A549 (cell line): ENCODE data around the gene RYR1. TPM values are rescaled to one million over a fixed set of nuclear protein-coding genes. Genes with fewer than 3 reads are reported as not detected.

Experiments
- BHLHE40 ChIP-seq: IDR thresholded peaks from 2 replicates; pipeline ENCODE4 v1.6.1; 2012; ENCODE audit warnings: low read depth, low read length, inconsistent platforms
- MAX ChIP-seq: IDR thresholded peaks from 2 replicates; pipeline ENCODE4 v1.6.1; 2012
- MAZ ChIP-seq: fragments of 150-350 bp; IDR thresholded peaks from 2 replicates; pipeline ENCODE4 v1.6.1; 2014; ENCODE audit warnings: antibody characterized with exemption, low read depth, low read length, borderline replicate concordance
- polyA plus RNA-seq, 4 experiments: library from polyadenylated mRNA; depleted of rRNA in 3 of 4; stranded (reverse); fragments of >200 nt; fragmentation: RNase III in 1 of 4; extraction: RNeasy Plus Mini Kit Qiagen cat#74134 plus additional on column Dnase treatment in 1 of 4; gene quantifications; 2 replicates in 3 of 4; 3 replicates in 1 of 4; pipeline ENCODE4 v1.2.3, GENCODE V29; 2011 to 2017

Gene RYR1
- polyA plus RNA-seq, 2 of the 4 experiments (the other 2 are of a cell fraction) = 1.4 to 3.1 TPM

DNA sequence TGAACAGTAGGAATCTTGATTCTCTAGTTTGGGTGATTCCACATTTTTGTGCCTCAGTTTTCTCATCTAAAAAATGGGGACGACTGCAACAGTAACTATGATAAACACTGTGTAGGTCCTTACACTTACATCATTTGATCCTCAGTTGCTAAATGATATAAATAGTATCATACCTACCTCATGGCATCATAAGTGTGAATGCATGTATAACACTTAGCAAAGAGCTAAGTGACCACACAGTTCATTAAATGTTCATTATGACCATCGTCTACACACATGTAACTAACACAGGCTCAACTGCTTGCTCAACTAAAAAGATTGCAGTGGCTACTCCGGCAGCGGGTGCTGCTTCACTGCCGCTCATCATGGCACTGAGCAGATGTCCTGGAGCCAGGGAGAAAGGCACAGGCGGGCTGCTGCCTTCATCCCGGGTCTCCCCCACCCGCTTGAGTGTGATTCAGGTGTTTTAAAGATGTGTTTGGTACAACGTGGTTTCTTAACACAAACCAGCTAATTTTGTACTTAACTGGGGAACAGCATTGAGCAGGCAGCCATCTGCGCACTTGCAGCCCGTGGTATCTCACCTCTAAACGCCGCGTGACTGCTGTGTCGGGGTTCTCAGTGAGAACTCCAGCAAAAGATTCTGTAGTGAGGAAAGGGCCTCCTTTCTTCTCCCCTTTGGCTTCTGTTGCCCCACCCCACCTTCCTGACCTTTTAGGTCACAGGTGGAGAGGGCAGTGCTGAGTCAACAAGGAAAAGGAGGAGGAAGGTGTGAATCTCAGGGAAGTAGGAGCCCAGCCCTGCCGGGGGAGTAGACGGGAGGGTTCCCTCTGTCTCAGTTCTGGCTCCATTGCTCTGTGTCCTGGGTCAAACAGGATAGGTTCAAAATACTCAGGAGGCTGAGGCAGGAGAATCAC is 202.2 kb downstream of the RYR1 start (continued):
- TF ChIP-seq MAX (0 out of 2 replicates have a peak, but pooled peaks have one; percentile 22), BHLHE40 (no peak), MAZ (no peak)
- TF ChIP-seq, all 56 proteins: peak for 3

Other genes starting within 250 kb of the RYR1 start
- 1.3 and 2.1 TPM in 2 replicates for gene DPF1, start 209.5 kb upstream of the RYR1 start, polyA plus RNA-seq (2011; rRNA removed)
- 4.4 to 6.8 TPM (median 5.3 TPM) in 3 replicates for gene DPF1, start 209.5 kb upstream of the RYR1 start, polyA plus RNA-seq (2017; fragmentation: RNase III; extraction: RNeasy Plus Mini Kit Qiagen cat#74134 plus additional on column Dnase treatment)
- gene PPP1R14A, start 177.3 kb upstream of the RYR1 start, polyA plus RNA-seq (2011; rRNA removed) = 14.6 and 30.5 TPM in 2 replicates
- 88.6 to 99.6 TPM (median 99.5 TPM) in 3 replicates for gene PPP1R14A, start 177.3 kb upstream of the RYR1 start, polyA plus RNA-seq (2017; fragmentation: RNase III; extraction: RNeasy Plus Mini Kit Qiagen cat#74134 plus additional on column Dnase treatment)
- gene SPINT2, start 169.1 kb upstream of the RYR1 start, polyA plus RNA-seq (2011; rRNA removed) = 343 and 425 TPM in 2 replicates
- gene SPINT2, start 169.1 kb upstream of the RYR1 start, polyA plus RNA-seq (2017; fragmentation: RNase III; extraction: RNeasy Plus Mini Kit Qiagen cat#74134 plus additional on column Dnase treatment) = 244 to 296 TPM (median 291 TPM) in 3 replicates
- 197 and 302 TPM in 2 replicates for gene C19orf33, start 129.4 kb upstream of the RYR1 start, polyA plus RNA-seq (2011; rRNA removed)
- gene C19orf33, start 129.4 kb upstream of the RYR1 start, polyA plus RNA-seq (2017; fragmentation: RNase III; extraction: RNeasy Plus Mini Kit Qiagen cat#74134 plus additional on column Dnase treatment) = 487 to 531 TPM (median 489 TPM) in 3 replicates
- 75.5 and 88.1 TPM in 2 replicates for gene YIF1B, start 117.7 kb upstream of the RYR1 start, polyA plus RNA-seq (2011; rRNA removed)
- 87.5 to 104 TPM (median 100 TPM) in 3 replicates for gene YIF1B, start 117.7 kb upstream of the RYR1 start, polyA plus RNA-seq (2017; fragmentation: RNase III; extraction: RNeasy Plus Mini Kit Qiagen cat#74134 plus additional on column Dnase treatment)
- 2.8 and 3.8 TPM in 2 replicates for gene KCNK6, start 113.8 kb upstream of the RYR1 start, polyA plus RNA-seq (2011; rRNA removed)
- 2.4 to 2.8 TPM (median 2.4 TPM) in 3 replicates for gene KCNK6, start 113.8 kb upstream of the RYR1 start, polyA plus RNA-seq (2017; fragmentation: RNase III; extraction: RNeasy Plus Mini Kit Qiagen cat#74134 plus additional on column Dnase treatment)
- gene CATSPERG, start 97.9 kb upstream of the RYR1 start, polyA plus RNA-seq (2011; rRNA removed) = 1.4 and 1.7 TPM in 2 replicates
- 0.62 to 1.4 TPM (median 0.80 TPM) in 3 replicates for gene CATSPERG, start 97.9 kb upstream of the RYR1 start, polyA plus RNA-seq (2017; fragmentation: RNase III; extraction: RNeasy Plus Mini Kit Qiagen cat#74134 plus additional on column Dnase treatment)
- 437 and 469 TPM in 2 replicates for gene PSMD8, start 59.1 kb upstream of the RYR1 start, polyA plus RNA-seq (2011; rRNA removed)
- 456 to 462 TPM (median 458 TPM) in 3 replicates for gene PSMD8, start 59.1 kb upstream of the RYR1 start, polyA plus RNA-seq (2017; fragmentation: RNase III; extraction: RNeasy Plus Mini Kit Qiagen cat#74134 plus additional on column Dnase treatment)
- not detected in 2 replicates for gene GGN, start 45.7 kb upstream of the RYR1 start, polyA plus RNA-seq (2011; rRNA removed)
- 0.33 to 0.66 TPM (median 0.46 TPM) in 3 replicates for gene GGN, start 45.7 kb upstream of the RYR1 start, polyA plus RNA-seq (2017; fragmentation: RNase III; extraction: RNeasy Plus Mini Kit Qiagen cat#74134 plus additional on column Dnase treatment)
- gene SPRED3, start 45.0 kb upstream of the RYR1 start, polyA plus RNA-seq (2011; rRNA removed) = 3.0 and 3.5 TPM in 2 replicates
- gene SPRED3, start 45.0 kb upstream of the RYR1 start, polyA plus RNA-seq (2017; fragmentation: RNase III; extraction: RNeasy Plus Mini Kit Qiagen cat#74134 plus additional on column Dnase treatment) = 2.6 to 3.6 TPM (median 2.8 TPM) in 3 replicates
- 12.8 and 13.8 TPM in 2 replicates for gene FAM98C, start 30.6 kb upstream of the RYR1 start, polyA plus RNA-seq (2011; rRNA removed)
- gene FAM98C, start 30.6 kb upstream of the RYR1 start, polyA plus RNA-seq (2017; fragmentation: RNase III; extraction: RNeasy Plus Mini Kit Qiagen cat#74134 plus additional on column Dnase treatment) = 19.5 to 20.4 TPM (median 20.1 TPM) in 3 replicates
- gene RASGRP4, start 7.5 kb upstream of the RYR1 start, polyA plus RNA-seq (2011; rRNA removed) = 0.13 and 0.22 TPM in 2 replicates
- gene RASGRP4, start 7.5 kb upstream of the RYR1 start, polyA plus RNA-seq (2017; fragmentation: RNase III; extraction: RNeasy Plus Mini Kit Qiagen cat#74134 plus additional on column Dnase treatment) = 0.09 to 0.30 TPM (median 0.18 TPM) in 3 replicates
- gene MAP4K1, start 184.3 kb downstream of the RYR1 start, polyA plus RNA-seq (2011; rRNA removed) = 0.78 and 1.2 TPM in 2 replicates
- gene MAP4K1, start 184.3 kb downstream of the RYR1 start, polyA plus RNA-seq (2017; fragmentation: RNase III; extraction: RNeasy Plus Mini Kit Qiagen cat#74134 plus additional on column Dnase treatment) = 1.3 to 2.6 TPM (median 2.1 TPM) in 3 replicates
- gene EIF3K, start 185.5 kb downstream of the RYR1 start, polyA plus RNA-seq (2011; rRNA removed) = 419 and 491 TPM in 2 replicates
- gene EIF3K, start 185.5 kb downstream of the RYR1 start, polyA plus RNA-seq (2017; fragmentation: RNase III; extraction: RNeasy Plus Mini Kit Qiagen cat#74134 plus additional on column Dnase treatment) = 910 to 1,057 TPM (median 937 TPM) in 3 replicates
- gene ACTN4, start 214.0 kb downstream of the RYR1 start, polyA plus RNA-seq (2011; rRNA removed) = 605 and 614 TPM in 2 replicates
- gene ACTN4, start 214.0 kb downstream of the RYR1 start, polyA plus RNA-seq (2017; fragmentation: RNase III; extraction: RNeasy Plus Mini Kit Qiagen cat#74134 plus additional on column Dnase treatment) = 967 to 1,087 TPM (median 1,011 TPM) in 3 replicates